Measurements from ENCODE around the gene INPP5A. TPM values are rescaled to one million over a fixed set of nuclear protein-coding genes. Genes with fewer than 3 reads are reported as not detected.

INPP5A gene
- polyA plus RNA-seq, 3 donors from 2014 or later: 0.30 to 1.7 (median 0.48) TPM

DNA sequence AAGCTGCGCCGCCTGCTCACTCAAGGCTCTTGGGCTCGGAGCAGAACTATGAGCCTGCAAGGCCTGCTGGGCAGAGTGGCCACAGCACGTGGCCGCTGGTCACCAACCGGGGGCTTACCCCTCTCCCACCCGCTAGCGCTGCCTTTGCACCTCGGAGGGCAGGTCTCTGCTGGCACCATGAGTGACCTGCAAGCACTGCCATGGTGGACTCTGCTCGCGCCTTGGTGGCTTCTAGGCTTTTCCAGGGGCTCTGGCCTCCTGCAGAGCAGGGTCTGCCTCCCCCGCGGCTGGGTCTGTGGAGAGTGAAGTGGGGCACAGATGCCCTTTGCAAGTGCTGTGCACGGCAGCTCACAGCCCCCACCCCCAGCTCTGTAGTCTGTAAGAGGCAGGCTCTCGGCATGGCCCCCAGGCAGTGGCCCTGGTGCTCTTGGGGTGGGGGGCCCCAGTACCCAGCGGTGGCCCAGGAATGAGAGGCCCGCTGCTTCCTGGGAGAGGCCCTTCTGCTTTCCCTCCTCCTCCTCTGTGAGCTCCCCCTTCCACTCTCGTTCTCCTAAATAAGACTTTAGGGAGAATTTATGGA lies 119.6 kb downstream of the INPP5A start:
- no peak overlapping the region for H3K4me3 Mint-ChIP-seq
- peaks cover under 1 to 8% (median 5%) of the 10 kb centered on the region in 3 donors for H3K36me3 Mint-ChIP-seq
- H3K4me1 Mint-ChIP-seq: peaks cover 0 to 1% of the 10 kb centered on the region in 2 donors
- no peaks in the 10 kb centered on the region for H3K9me3 Mint-ChIP-seq
- H3K27ac Mint-ChIP-seq: no peak overlapping the region
- no peak for DNase-seq
- H3K27me3 Mint-ChIP-seq (ENCODE audit: low read depth in 3 of 3): peaks cover 0 to 4% (median 2%) of the 10 kb centered on the region in 3 donors

DNA sequence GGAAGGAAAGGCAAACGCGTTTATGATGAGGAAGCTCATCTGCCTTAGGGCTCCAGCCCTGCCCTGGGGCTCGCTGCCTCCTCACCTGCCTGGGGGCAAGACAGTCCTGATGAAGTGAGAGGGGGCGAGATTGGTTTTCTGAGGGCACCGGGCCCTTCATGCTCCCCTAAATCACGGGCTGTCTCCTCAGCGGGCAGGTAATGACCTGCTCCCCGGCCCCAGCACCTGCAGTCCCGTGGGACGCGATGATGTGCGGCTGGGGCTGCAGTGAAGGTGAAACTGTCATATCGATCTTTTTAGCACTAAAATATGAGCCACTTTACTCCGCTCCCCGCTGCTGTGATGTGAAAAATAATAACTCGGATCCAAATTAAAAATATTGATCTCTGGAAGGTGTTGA lies 120.2 kb downstream of the INPP5A start:
- Mint-ChIP-seq H3K36me3 (peaks cover 0 to 4% (median 0%) of the 10 kb centered on the region in 3 donors), H3K27ac (no peak overlapping the region), H3K4me3 (no peak overlapping the region), H3K4me1 (peaks cover 0 to 1% of the 10 kb centered on the region in 2 donors), H3K9me3 (no peaks in the 10 kb centered on the region), H3K27me3 (ENCODE audit: low read depth in 3 of 3) (peaks cover 0 to 6% (median 2%) of the 10 kb centered on the region in 3 donors)
- no peak for DNase-seq

DNA sequence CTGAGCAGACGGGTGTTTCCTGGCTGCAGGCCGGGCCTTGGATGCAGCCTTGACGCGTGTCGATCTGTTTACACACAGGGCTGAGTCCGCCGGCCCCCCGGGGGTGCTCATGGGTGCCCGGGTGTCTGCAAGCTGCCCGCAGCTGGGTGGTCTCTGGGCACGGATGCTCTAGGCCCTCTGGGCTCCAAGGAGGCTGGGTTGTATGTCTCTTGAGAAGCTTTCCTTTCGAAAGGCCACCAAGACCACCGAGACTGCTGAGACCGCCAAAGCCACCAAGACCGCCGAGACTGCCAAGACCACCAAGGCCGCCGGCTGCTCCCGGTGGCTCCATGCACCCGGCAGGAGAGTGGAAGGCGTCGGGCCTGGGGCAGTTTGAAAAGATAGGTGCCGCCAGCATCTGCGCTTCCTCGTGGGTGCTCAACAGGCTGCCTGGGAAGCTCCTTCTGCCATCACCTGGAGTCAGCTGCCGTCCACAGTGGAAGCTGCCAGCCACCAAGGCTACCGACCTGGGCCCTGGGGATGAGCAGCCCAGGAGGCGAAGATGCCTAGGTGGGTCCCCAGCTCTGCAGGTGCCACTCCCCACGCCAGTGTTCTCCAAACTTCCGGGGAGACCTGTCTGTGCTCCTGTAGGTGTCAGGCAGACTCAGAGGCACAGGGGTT lies 121.1 kb downstream of the INPP5A start:
- H3K27ac Mint-ChIP-seq: no peak overlapping the region
- H3K27me3 Mint-ChIP-seq (ENCODE audit: low read depth in 3 of 3): peaks cover 0 to 6% (median 2%) of the 10 kb centered on the region in 3 donors
- DNase-seq: no peak
- H3K36me3 Mint-ChIP-seq: peaks cover 0 to 4% (median 0%) of the 10 kb centered on the region in 3 donors
- H3K4me1 Mint-ChIP-seq: peaks cover 0 to 1% of the 10 kb centered on the region in 2 donors
- no peak overlapping the region for H3K4me3 Mint-ChIP-seq
- H3K9me3 Mint-ChIP-seq: no peaks in the 10 kb centered on the region

DNA sequence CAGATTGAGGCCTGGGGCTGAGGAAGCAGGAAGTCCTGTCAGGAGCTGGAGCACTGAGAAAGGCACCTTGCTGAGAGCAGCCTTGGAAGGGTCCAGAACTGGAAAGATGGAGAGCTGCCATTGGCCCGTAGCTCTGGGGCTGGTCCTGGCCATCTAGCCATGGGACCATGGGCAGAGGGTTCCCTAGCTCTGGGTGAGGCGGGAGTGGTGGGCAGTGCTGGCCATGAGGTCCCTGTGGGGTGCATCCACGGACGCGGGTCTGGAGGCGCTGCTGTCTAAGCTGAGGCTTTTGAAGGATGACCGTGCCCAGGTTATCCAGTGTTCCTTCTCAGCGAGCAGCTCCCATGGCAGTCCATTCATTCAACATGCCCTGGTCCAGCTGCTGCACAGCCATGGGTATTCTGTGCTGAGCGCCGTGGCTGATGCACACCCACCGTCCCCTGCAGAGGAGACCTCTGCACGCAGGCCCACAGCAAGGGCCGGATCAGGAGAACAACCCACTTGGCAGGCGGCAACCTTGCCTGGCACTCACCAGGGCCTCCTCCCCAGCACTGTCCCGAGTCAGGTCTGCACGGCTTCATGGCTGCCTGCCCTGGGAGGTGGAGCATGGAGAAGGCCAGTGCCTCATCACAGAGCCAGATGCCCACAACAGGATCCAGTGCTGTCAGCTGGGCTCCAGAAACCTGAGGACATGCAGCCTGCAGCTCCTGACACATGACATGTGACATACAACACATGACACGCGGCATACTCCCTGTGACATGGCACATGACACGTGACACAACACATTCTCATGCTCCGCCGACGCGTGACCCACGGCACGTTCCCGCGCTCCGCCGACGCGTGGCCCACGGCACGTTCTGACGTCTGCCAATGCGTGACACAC lies 121.9 kb downstream of the INPP5A start:
- no peak overlapping the region for H3K4me3 Mint-ChIP-seq
- no peaks in the 10 kb centered on the region for H3K9me3 Mint-ChIP-seq
- peaks cover 0 to 4% (median 0%) of the 10 kb centered on the region in 3 donors for H3K36me3 Mint-ChIP-seq
- H3K27me3 Mint-ChIP-seq (ENCODE audit: low read depth in 3 of 3): peaks cover 0 to 6% (median 2%) of the 10 kb centered on the region in 3 donors
- peaks cover 0 to 1% of the 10 kb centered on the region in 2 donors for H3K4me1 Mint-ChIP-seq
- H3K27ac Mint-ChIP-seq: no peak overlapping the region
- DNase-seq: no peak

DNA sequence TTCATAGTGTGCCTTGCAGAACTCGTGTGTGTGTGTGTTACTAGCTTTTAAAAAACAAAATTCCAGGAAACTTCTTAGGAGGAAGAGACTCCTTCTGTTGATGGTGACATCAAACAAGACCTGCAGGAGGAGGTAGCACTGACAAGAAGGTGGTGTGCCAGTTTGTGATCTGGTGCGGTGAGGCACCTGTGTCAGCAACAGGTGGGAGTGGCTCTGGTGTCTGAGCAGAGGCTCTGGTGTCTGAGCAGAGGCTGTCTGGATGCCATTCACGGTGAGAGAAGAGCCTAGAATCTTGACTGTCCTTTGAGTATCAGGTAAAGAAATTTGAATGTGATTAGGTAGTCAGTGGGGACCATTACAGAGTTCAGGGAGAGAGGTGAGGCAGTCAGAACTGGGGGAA lies 122.8 kb downstream of the INPP5A start:
- Mint-ChIP-seq H3K36me3 (peaks cover 0 to 4% (median 0%) of the 10 kb centered on the region in 3 donors), H3K4me1 (no peaks in the 10 kb centered on the region), H3K27ac (no peak overlapping the region), H3K27me3 (ENCODE audit: low read depth in 3 of 3) (peaks cover 0 to 6% (median under 1%) of the 10 kb centered on the region in 3 donors), H3K9me3 (no peaks in the 10 kb centered on the region), H3K4me3 (no peak overlapping the region)
- no peak for DNase-seq

DNA sequence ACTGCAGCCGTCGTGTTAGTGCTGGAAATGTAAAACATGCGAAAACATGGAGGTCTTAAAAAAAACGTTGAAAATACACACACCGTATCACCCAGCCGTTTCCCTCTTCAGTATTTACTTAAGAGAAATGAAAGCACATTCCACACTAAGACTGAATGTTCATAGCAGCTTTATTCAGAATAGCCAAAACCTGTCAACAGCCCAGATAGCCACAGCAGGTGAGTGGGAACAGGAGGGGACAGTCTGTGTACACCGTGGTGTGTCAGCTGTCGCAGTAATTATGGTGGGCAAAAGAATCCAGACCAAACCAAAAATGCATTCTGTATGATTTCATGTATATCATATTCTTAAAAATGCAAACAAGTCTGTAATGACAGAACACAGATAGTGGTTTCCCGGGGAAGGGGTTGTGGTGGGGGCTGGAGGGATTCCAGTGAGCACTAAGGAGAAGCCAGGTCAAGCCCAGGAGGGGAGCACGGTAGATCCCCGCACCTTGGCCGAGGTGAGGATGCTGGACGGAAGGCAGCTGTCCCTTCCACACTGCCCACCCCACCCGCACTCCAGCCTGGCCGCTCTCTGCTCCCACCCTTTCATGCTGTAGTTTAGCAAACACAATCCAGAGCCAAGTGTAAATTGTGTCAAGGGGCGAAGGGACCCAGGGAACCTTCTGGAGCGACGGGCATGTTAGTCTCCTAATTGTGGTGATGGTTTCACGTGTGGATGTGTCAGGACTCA lies 124.8 kb downstream of the INPP5A start:
- DNase-seq: no peak
- H3K9me3 Mint-ChIP-seq: no peaks in the 10 kb centered on the region
- H3K27me3 Mint-ChIP-seq (ENCODE audit: low read depth in 3 of 3): peaks cover 0 to 6% (median 0%) of the 10 kb centered on the region in 3 donors
- no peak overlapping the region for H3K4me3 Mint-ChIP-seq
- no peaks in the 10 kb centered on the region for H3K4me1 Mint-ChIP-seq
- peak overlapping the region in 1 of 6 donors; percentile 15 for H3K27ac Mint-ChIP-seq
- peaks cover 0 to 4% (median 0%) of the 10 kb centered on the region in 3 donors for H3K36me3 Mint-ChIP-seq

DNA sequence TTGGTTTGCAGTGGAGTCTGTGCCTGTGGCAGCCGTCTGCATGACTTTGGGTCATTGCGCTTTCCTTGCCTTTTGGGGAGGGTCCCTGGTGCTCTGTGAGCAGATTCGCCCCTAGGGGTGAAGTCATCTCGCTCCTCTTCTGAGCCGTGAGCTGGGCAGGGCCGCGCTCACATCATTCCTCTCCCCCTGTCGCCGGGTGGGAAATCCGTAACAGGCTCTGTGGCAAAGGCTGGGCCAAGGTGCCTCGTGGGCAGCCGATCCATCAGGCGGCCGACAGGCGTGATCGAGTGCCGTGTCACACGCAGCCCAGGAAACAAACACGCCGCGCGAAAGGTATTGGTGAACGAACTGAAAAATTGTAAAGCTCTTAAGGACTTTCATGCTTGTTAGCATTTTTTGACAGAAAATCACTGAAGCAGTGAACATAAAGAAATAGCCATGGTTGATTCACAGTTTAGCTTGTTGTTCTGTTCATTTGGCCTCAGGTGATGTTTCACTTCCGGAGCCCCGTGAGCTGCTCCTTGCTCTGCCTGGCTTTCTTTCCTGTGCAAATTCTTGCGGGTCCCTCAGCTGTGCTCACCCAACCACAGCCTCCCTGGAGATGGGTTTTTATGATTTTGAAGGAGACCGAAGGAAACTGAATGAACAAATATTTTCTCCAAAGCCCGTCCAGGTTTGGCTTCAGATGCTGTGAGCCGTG lies 126.2 kb downstream of the INPP5A start:
- Mint-ChIP-seq H3K27ac (no peak overlapping the region), H3K36me3 (peaks cover 0 to 4% (median 0%) of the 10 kb centered on the region in 3 donors), H3K4me3 (no peak overlapping the region), H3K9me3 (no peaks in the 10 kb centered on the region), H3K27me3 (ENCODE audit: low read depth in 3 of 3) (peaks cover 0 to 6% (median 0%) of the 10 kb centered on the region in 3 donors), H3K4me1 (no peaks in the 10 kb centered on the region)
- DNase-seq: no peak

DNA sequence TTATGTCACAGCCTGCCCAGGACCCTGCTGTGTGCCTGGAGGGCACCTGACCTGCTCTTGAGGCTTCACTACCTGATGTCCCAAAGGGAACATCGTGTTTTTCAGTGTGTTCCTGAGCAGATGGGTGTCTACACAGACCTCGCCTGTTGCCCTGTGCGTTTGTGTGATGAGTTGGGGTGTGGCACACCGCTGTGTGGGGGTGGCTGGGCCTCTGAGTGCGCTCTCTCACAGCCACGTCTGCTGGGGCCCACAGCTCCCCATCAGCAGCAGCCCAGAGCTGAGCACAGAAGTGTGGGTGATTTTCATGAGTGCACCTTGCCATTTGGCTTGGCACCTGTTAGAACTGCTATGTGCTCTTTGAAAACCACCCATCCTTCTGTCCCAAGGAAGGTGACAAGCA lies 126.8 kb downstream of the INPP5A start:
- H3K27ac Mint-ChIP-seq: no peak overlapping the region
- no peaks in the 10 kb centered on the region for H3K9me3 Mint-ChIP-seq
- peaks cover 0 to 6% (median 0%) of the 10 kb centered on the region in 3 donors for H3K27me3 Mint-ChIP-seq (ENCODE audit: low read depth in 3 of 3)
- peaks cover 0 to 4% (median 0%) of the 10 kb centered on the region in 3 donors for H3K36me3 Mint-ChIP-seq
- DNase-seq: no peak
- no peaks in the 10 kb centered on the region for H3K4me1 Mint-ChIP-seq
- H3K4me3 Mint-ChIP-seq: no peak overlapping the region

DNA sequence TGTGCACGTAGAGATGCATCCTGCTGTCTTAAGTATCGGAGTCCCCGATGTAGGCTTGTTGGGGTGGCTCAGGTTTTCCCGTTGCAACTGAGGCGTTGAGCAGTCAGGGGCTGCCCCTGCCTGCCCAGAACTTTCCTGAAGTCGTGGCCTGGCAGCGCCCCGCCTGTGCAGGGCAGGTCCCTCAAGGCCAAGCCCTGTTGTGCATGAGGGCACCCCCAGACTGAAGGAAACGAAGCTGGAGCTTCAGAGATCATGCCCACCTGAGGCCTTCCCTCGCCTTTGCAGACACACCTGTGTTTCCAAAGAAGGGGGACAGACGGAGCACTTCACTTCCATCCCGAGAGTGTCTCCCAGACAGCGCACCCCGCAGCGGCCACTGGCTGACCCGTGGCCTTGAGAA lies 127.3 kb downstream of the INPP5A start:
- H3K36me3 Mint-ChIP-seq: peaks cover 0 to 2% (median 0%) of the 10 kb centered on the region in 3 donors
- DNase-seq: no peak
- no peaks in the 10 kb centered on the region for H3K4me1 Mint-ChIP-seq
- H3K27ac Mint-ChIP-seq: no peak overlapping the region
- H3K4me3 Mint-ChIP-seq: no peak overlapping the region
- H3K27me3 Mint-ChIP-seq (ENCODE audit: low read depth in 3 of 3): peaks cover 0 to 6% (median 0%) of the 10 kb centered on the region in 3 donors
- H3K9me3 Mint-ChIP-seq: no peaks in the 10 kb centered on the region

DNA sequence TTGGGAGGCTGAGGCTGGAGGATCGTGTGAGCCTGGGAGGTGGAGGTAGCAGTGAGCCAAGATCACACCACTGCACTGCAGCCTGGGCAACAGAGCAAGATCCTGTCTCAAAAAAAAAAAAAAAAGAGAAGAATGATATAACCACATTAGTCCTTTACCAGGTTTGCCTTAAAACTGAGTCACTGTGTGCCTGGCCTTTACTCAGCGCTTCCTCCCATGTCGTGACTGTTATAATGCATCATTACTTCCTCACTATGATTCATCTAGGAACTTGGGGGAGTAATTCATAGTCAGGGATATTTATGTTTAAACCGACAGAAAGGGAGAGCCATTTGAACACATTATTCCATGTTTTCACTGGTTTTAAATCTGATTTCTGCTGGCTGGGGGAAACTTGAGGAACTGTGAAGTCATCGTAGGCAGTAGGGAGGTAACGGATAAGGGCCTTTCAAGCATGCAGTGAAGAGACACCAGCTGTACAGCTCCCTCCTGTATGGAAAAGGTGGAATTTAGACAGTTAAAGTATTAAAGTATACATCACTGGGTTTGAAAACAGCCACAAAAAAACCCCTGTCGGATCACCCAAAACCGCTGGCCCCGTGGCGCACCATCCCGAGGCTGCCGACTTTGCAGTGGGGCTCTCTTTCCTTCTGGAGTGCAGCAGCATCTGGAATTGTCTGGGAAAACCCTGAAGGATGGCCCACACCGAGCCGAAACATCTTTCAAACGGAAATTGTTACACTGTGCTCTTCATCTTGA lies 128.5 kb downstream of the INPP5A start:
- Mint-ChIP-seq H3K27ac (no peak overlapping the region), H3K27me3 (ENCODE audit: low read depth in 3 of 3) (peaks cover 0 to 6% (median 0%) of the 10 kb centered on the region in 3 donors), H3K4me3 (no peak overlapping the region), H3K9me3 (no peaks in the 10 kb centered on the region), H3K36me3 (no peaks in the 10 kb centered on the region), H3K4me1 (no peaks in the 10 kb centered on the region)
- DNase-seq: no peak

DNA sequence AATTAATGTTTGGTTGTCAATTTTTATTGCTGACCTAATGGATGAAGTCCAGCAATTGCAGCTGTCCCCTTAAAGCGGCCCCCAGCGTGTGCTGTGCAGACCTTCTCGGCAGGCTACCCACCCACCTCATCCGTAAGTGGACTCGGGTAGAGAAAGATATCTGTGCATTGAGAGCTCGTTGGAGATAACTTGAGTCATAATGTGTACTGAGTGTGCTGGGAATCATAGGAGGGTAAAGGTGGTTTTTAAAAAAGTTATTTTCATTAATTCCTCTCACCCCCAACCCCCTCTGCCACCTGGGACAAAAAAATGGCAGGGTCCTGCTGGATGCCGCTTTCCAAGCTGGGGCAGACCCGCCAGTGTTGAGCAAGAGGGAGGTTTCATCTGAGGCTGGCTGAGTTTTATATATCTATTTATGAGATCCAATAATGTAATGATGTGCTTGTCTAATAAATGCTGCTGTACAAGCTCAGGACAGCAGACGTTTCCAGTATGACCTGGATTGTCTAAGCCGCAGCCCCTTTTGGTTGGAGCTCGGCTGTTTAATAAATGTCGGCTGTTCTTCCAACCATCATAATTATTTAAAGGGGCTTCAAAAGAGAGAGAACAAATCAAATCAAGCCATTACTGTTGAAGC lies 129.2 kb downstream of the INPP5A start:
- H3K27me3 Mint-ChIP-seq (ENCODE audit: low read depth in 3 of 3): peaks cover 0 to 5% (median 0%) of the 10 kb centered on the region in 3 donors

More for the DNA sequence above, 129.2 kb downstream of the INPP5A start:
- Mint-ChIP-seq H3K27ac (no peak overlapping the region), H3K9me3 (peaks cover 0 to 2% (median 0%) of the 10 kb centered on the region in 6 donors), H3K4me3 (peak overlapping the region in 1 of 5 donors; percentile 40), H3K36me3 (no peaks in the 10 kb centered on the region), H3K4me1 (peaks cover 0 to 2% of the 10 kb centered on the region in 2 donors)
- DNase-seq: no peak
